ENCODE results near the gene CDC42BPB. TPM values are rescaled to one million over a fixed set of nuclear protein-coding genes. Genes with fewer than 3 reads are reported as not detected.

Gene CDC42BPB
- total RNA-seq, 1 donor from 2014 or later = 102 TPM

DNA sequence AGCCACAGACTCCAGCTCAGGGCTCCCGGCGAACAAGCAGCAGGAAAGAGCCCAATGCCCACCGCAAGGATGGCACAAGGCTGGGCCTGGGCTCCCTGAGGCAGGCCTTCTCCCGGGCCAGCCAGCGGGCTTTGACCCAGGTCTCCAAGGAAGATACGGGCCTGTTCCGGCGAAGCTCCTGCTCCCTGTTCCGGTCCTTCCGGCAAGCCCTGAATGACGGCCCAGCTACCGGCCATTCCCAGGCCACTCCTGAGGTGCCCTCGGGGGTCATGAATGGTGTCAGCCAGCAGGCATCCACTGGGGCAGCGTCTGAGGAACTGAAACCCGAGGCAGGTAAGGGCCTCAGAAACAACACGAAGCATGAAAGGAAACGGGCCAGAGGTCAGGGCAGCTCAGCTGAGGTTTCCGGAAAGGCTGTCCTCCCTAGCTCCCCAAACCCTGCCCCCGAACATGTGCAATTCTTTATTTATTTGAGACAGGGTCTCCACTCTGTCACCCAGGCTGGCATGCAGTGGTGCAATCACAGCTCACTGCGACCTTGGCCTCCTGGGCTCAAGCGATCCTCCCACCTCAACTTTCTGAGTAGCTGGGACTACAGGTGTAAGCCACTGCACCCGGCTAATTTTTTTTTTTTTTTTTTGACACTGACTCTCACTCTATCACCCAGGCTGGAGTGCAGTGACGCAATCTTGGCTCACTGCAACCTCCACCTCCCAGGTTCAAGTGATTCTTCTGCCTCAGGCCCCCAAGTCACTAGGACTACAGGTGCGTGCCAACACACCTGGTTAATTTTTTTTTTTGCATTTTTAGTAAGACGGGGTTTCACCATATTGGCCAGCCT, 43.2 kb upstream of the CDC42BPB start:
- no peaks in the 10 kb centered on the region for H3K36me3 ChIP-seq
- no peak overlapping the region for H3K4me3 ChIP-seq
- no peaks in the 10 kb centered on the region for H3K9me3 ChIP-seq
- no peak overlapping the region for H3K27ac ChIP-seq
- H3K4me1 ChIP-seq = peaks cover 24% of the 10 kb centered on the region
- ATAC-seq (no peak), DNase-seq (no peak)
- intact Hi-C loops (cut with DNase I) = loop anchor here (10.0 kb wide), 2 partner anchors 84 to 194 kb away; no protein-coding TSS in a partner anchor
- TF ChIP-seq, protein P1, sequence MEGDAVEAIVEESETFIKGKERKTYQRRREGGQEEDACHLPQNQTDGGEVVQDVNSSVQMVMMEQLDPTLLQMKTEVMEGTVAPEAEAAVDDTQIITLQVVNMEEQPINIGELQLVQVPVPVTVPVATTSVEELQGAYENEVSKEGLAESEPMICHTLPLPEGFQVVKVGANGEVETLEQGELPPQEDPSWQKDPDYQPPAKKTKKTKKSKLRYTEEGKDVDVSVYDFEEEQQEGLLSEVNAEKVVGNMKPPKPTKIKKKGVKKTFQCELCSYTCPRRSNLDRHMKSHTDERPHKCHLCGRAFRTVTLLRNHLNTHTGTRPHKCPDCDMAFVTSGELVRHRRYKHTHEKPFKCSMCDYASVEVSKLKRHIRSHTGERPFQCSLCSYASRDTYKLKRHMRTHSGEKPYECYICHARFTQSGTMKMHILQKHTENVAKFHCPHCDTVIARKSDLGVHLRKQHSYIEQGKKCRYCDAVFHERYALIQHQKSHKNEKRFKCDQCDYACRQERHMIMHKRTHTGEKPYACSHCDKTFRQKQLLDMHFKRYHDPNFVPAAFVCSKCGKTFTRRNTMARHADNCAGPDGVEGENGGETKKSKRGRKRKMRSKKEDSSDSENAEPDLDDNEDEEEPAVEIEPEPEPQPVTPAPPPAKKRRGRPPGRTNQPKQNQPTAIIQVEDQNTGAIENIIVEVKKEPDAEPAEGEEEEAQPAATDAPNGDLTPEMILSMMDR (IDR thresholded peaks at IDR 0.05) = no peak
- peaks cover 34% of the 10 kb centered on the region for H3K27me3 ChIP-seq

- Histone ChIP-seq H3K9me3 (no peaks in the 10 kb centered on the region), H3K4me1 (peaks cover 22% of the 10 kb centered on the region), H3K4me3 (no peak overlapping the region), H3K36me3 (no peaks in the 10 kb centered on the region), H3K27me3 (peaks cover 34% of the 10 kb centered on the region), H3K27ac (no peak overlapping the region)
- DNase-seq = no peak
- TF ChIP-seq, protein P1 (IDR thresholded peaks at IDR 0.05) = no peak
- intact Hi-C loops (cut with DNase I) = loop anchor here (10.0 kb wide), 2 partner anchors 85 to 195 kb away; no protein-coding TSS in a partner anchor
- no peak for ATAC-seq
These were observed 42.5 kb upstream of the CDC42BPB start for GRCh38 chr14:103099733-103100280.

GRCh38 chr14:103099081-103099732, 41.9 kb upstream of the CDC42BPB start:
- no peak overlapping the region for H3K27ac ChIP-seq
- no peak overlapping the region for H3K4me3 ChIP-seq
- TF ChIP-seq, protein P1 (IDR thresholded peaks at IDR 0.05) = no peak

DNA sequence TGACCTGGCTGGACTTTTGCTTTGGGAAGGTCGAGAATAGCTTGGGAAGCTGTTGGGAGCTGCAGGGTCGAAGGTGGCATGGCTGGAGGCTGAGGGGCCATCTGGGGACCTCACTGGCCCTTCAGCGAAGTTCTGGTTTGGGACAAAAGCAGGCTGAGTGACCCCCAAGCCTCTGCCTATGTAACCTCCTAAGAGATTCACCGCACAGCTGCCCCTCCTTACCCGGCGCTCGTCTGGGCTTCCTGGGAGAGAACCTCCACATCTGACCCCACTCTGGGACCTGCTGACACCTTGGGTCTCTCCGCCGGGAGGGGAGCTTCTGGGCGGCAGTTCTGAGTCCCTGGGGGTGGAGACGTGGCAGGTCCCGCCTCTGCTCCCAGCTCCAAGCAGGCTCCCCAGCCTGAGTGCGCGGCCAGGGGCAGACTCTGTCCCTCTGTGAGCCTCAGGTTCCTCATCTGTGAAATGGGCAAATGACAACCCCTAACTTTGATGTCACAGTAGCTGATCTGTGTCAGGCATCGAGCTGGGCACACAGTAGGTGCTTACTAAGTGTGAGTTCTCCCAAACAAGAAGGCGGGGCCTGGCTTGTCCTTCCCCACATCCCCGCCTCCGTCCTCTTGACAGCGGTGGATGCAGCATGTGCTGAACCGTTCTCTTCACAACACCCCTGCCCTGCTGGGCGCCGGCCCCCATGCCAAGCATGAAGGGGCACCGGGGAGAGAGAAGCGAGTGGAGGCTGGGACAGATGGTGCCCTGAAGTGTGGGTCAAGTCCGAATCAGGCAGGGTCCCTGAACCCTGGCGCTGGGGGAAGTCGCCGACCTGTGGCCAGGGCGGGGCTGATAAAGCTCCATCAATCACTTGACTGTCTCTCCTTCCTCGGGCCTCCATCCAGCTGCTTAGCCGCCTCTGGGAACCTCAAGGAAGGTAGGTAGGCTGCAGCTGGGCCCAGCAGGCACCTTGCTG, 40.9 kb upstream of the CDC42BPB start:
- Histone ChIP-seq H3K27ac (no peak overlapping the region), H3K27me3 (peaks cover 21% of the 10 kb centered on the region), H3K4me3 (no peak overlapping the region), H3K9me3 (no peaks in the 10 kb centered on the region), H3K4me1 (peaks cover 10% of the 10 kb centered on the region), H3K36me3 (no peaks in the 10 kb centered on the region)
- TF ChIP-seq, protein P1 (IDR thresholded peaks at IDR 0.05) = no peak
- no peak for DNase-seq
- intact Hi-C loops (cut with DNase I) = no loop called here
- no peak for ATAC-seq

More at GRCh38 chr14:103099081-103099732, 41.9 kb upstream of the CDC42BPB start:
- DNase-seq (no peak), ATAC-seq (no peak)
- intact Hi-C loops (cut with DNase I) = no loop called here
- Histone ChIP-seq H3K36me3 (no peaks in the 10 kb centered on the region), H3K4me1 (peaks cover 20% of the 10 kb centered on the region), H3K9me3 (no peaks in the 10 kb centered on the region), H3K27me3 (peaks cover 28% of the 10 kb centered on the region)

Data from upper lobe of right lung (tissue), 1 donor.